ENCODE results near the gene CPXCR1. TPM values are rescaled to one million over a fixed set of nuclear protein-coding genes. Genes with fewer than 3 reads are reported as not detected.
"Not testable (repeated sequence)": the region's sequence is repeated elsewhere in the genome, so short reads cannot be mapped to it uniquely, and the experiment has no call there.

Gene CPXCR1
- 0.08 TPM in 1 of 3 replicates, not detected in the others for polyA plus RNA-seq
- not detected for polyA plus RNA-seq (2011; ENCODE audit: low read depth)
- polyA plus RNA-seq (2011; cell fraction: cytosol; rRNA removed), result 0.05 TPM in 1 of 2 replicates, not detected in the other
- polyA plus RNA-seq (2011; cell fraction: nucleus; rRNA removed), result not detected in 2 replicates
- polyA plus RNA-seq (2012; ENCODE audit: low replicate concordance), result not detected in 2 replicates
- polyA minus RNA-seq, result not detected in 3 replicates
- polyA minus RNA-seq (2011; cell fraction: cytosol; rRNA and poly(A)+ RNA removed), result not detected
- polyA minus RNA-seq (2011; cell fraction: nucleus; rRNA and poly(A)+ RNA removed), result not detected in 2 replicates

DNA sequence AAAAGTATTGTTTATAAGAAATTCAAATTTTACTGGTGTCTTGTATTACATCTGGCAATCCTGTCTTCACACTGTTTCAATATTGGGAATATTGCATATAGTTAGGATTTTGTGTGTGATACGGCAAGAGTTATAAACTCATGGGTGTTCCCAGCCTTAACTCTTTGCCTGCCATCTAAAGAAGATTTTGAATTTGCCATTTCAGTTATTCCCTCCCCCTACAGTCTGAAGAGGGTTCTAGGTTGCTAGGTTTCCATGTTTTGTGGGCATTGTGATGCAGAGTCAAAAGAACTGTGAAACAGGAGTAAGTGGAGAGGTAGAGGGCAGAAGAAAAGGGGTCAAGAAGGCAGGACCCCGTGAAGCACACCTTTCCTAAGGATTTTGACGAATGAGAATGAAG, at the start of gene CPXCR1:
TSS of gene CPXCR1 (plus strand) at position 301 of the 400 bp plus-strand sequence. CDS start 6,190 bp downstream, outside the sequence.
- H3K27me3 ChIP-seq (ENCODE audit: control insufficient read depth, extremely low read depth, insufficient read depth, low read length), result no peaks in the 10 kb centered on the region
- no peaks in the 10 kb centered on the region for H3K9me3 ChIP-seq (ENCODE audit: control insufficient read depth, low read depth, low read length)
- no peak within 1 kb of the TSS for H2AFZ ChIP-seq (ENCODE audit: control insufficient read depth, low read length)
- no peak within 1 kb of the TSS for H3K27ac ChIP-seq (ENCODE audit: control insufficient read depth, insufficient read depth, low read length)
- dilution Hi-C loops (cut with MboI; ENCODE audit: extremely low pct_ligation_motif_present, low sequenced_read_pairs), result no loop called here
- no peak within 1 kb of the TSS for H3K4me3 ChIP-seq (ENCODE audit: control insufficient read depth in 2 of 3, extremely low read depth in 1 of 3, insufficient read depth in 2 of 3, low read depth in 1 of 3, low read length in 3 of 3)
- no peaks in the 10 kb centered on the region for H3K4me1 ChIP-seq (ENCODE audit: control insufficient read depth, extremely low read depth, insufficient read depth, low read length)
- FAIRE-seq, result no peak
- H3K79me2 ChIP-seq (ENCODE audit: control insufficient read depth, insufficient read depth, low read length), result no peaks in the 10 kb centered on the region
- H3K4me2 ChIP-seq (ENCODE audit: control insufficient read depth, extremely low read depth, insufficient read depth, low read depth, low read length), result no peak within 1 kb of the TSS
- TF ChIP-seq CTCF (optimal IDR thresholded peaks at IDR 0.05 in 1 of 3, IDR thresholded peaks at IDR 0.05 in 1 of 3, conservative IDR thresholded peaks at IDR 0.05 in 1 of 3; ENCODE audit: extremely low read depth in 1 of 3, insufficient read depth in 2 of 3, low read length in 3 of 3) (no peak), EZH2 (IDR thresholded peaks at IDR 0.05; ENCODE audit: low read length) (no peak)
- no peaks in the 10 kb centered on the region for H3K9me1 ChIP-seq (ENCODE audit: control insufficient read depth, extremely low read depth, insufficient read depth, low read length)
- H3K9ac ChIP-seq (ENCODE audit: control insufficient read depth, extremely low read depth, insufficient read depth, low read length), result no peak within 1 kb of the TSS
- no peaks in the 10 kb centered on the region for H3K36me3 ChIP-seq (ENCODE audit: control insufficient read depth in 2 of 2, extremely low read depth in 1 of 2, insufficient read depth in 2 of 2, low read length in 2 of 2)
- no peaks in the 10 kb centered on the region for H4K20me1 ChIP-seq (ENCODE audit: control insufficient read depth, extremely low read depth, insufficient read depth, low read length)
- no peak for DNase-seq (ENCODE audit: low read depth, low spot score)

DNA sequence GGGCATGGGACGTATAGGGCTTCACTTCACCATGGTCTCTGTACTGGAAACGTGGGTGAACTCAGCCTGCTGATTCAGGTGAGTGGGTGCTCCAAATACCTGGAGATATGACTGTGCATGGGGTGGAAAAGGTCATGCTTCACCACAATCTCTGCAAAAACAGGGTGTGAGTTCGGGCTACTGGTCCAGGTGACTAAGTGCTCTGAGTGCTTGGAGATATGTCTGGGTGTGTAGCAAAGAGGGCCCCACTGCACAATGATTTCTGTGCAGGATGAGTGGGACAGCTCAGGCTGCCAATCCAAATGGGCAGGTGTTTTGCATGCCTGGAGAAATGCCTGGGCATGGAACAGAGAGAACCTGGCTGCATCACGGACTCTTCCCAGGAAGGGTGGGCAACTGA, 11.2 kb upstream of the CPXCR1 start:
- Histone ChIP-seq H3K9me3 (ENCODE audit: control insufficient read depth, low read depth, low read length) (no peaks in the 10 kb centered on the region), H4K20me1 (ENCODE audit: control insufficient read depth, extremely low read depth, insufficient read depth, low read length) (no peaks in the 10 kb centered on the region), H2AFZ (ENCODE audit: control insufficient read depth, low read length) (no peak overlapping the region), H3K36me3 (ENCODE audit: control insufficient read depth in 2 of 2, extremely low read depth in 1 of 2, insufficient read depth in 2 of 2, low read length in 2 of 2) (no peaks in the 10 kb centered on the region), H3K27ac (ENCODE audit: control insufficient read depth, insufficient read depth, low read length) (no peak overlapping the region), H3K9me1 (ENCODE audit: control insufficient read depth, extremely low read depth, insufficient read depth, low read length) (no peaks in the 10 kb centered on the region), H3K4me2 (ENCODE audit: control insufficient read depth, extremely low read depth, insufficient read depth, low read depth, low read length) (no peak overlapping the region), H3K4me3 (ENCODE audit: control insufficient read depth in 2 of 3, extremely low read depth in 1 of 3, insufficient read depth in 2 of 3, low read depth in 1 of 3, low read length in 3 of 3) (no peak overlapping the region), H3K4me1 (ENCODE audit: control insufficient read depth, extremely low read depth, insufficient read depth, low read length) (no peaks in the 10 kb centered on the region), H3K27me3 (ENCODE audit: control insufficient read depth, extremely low read depth, insufficient read depth, low read length) (no peaks in the 10 kb centered on the region), H3K79me2 (ENCODE audit: control insufficient read depth, insufficient read depth, low read length) (no peaks in the 10 kb centered on the region), H3K9ac (ENCODE audit: control insufficient read depth, extremely low read depth, insufficient read depth, low read length) (no peak overlapping the region)
- FAIRE-seq, result no peak
- DNase-seq (ENCODE audit: low read depth, low spot score), result no peak
- dilution Hi-C loops (cut with MboI; ENCODE audit: extremely low pct_ligation_motif_present, low sequenced_read_pairs), result no loop called here
- TF ChIP-seq EZH2 (IDR thresholded peaks at IDR 0.05; ENCODE audit: low read length) (no peak), CTCF (optimal IDR thresholded peaks at IDR 0.05 in 1 of 3, IDR thresholded peaks at IDR 0.05 in 1 of 3, conservative IDR thresholded peaks at IDR 0.05 in 1 of 3; ENCODE audit: extremely low read depth in 1 of 3, insufficient read depth in 2 of 3, low read length in 3 of 3) (no peak)

DNA sequence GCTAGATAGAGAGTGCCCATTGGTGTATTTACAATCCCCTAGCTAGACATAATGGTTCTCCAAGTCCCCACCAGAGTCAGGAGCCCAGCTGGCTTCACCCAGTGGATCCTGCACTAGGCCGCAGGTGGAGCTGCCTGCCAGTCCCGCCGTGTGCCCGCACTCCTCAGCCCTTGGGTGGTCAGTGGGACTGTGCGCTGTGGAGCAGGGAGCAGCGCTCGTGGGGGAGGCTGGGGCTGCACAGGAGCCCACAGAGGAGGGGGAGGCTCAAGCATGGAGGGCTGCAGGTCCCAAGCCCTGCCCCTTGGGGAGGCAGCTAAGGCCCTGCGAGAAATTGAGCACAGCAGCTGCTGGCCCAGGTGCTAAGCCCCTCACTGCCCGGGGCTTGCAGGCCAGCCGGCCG, 810 bp upstream of the CPXCR1 start:
- H2AFZ ChIP-seq (ENCODE audit: control insufficient read depth, low read length); dilution Hi-C loops (cut with MboI; ENCODE audit: extremely low pct_ligation_motif_present, low sequenced_read_pairs); H3K27me3 ChIP-seq (ENCODE audit: control insufficient read depth, extremely low read depth, insufficient read depth, low read length); FAIRE-seq; DNase-seq (ENCODE audit: low read depth, low spot score); H3K9me3 ChIP-seq (ENCODE audit: control insufficient read depth, low read depth, low read length); H3K4me2 ChIP-seq (ENCODE audit: control insufficient read depth, extremely low read depth, insufficient read depth, low read depth, low read length); H4K20me1 ChIP-seq (ENCODE audit: control insufficient read depth, extremely low read depth, insufficient read depth, low read length); H3K27ac ChIP-seq (ENCODE audit: control insufficient read depth, insufficient read depth, low read length); H3K79me2 ChIP-seq (ENCODE audit: control insufficient read depth, insufficient read depth, low read length); H3K36me3 ChIP-seq (ENCODE audit: control insufficient read depth in 2 of 2, extremely low read depth in 1 of 2, insufficient read depth in 2 of 2, low read length in 2 of 2); H3K9ac ChIP-seq (ENCODE audit: control insufficient read depth, extremely low read depth, insufficient read depth, low read length); H3K9me1 ChIP-seq (ENCODE audit: control insufficient read depth, extremely low read depth, insufficient read depth, low read length); H3K4me3 ChIP-seq (ENCODE audit: control insufficient read depth in 2 of 3, extremely low read depth in 1 of 3, insufficient read depth in 2 of 3, low read depth in 1 of 3, low read length in 3 of 3); H3K4me1 ChIP-seq (ENCODE audit: control insufficient read depth, extremely low read depth, insufficient read depth, low read length): not testable (repeated sequence)

DNA sequence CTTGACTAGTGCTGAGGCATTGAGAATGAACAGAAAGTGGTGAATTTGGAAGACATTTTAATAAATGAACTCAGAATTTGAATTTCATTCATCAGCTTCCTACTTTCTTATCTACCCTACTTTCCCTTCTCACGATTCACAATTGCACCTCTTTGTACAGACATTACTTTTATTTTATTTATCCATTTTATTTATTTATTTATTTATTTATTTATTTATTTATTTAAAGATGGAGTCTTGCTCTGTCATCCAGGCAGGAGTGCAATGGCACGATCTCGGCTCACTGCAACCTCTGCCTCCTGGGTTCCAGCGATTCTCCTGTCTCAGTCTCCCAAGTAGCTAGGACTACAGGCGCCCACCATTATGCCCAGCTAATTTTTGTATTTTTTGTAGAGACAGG, 5.3 kb downstream of the CPXCR1 start:
- H3K9ac ChIP-seq (ENCODE audit: control insufficient read depth, extremely low read depth, insufficient read depth, low read length); H3K4me2 ChIP-seq (ENCODE audit: control insufficient read depth, extremely low read depth, insufficient read depth, low read depth, low read length); H3K79me2 ChIP-seq (ENCODE audit: control insufficient read depth, insufficient read depth, low read length); H3K9me3 ChIP-seq (ENCODE audit: control insufficient read depth, low read depth, low read length); H3K36me3 ChIP-seq (ENCODE audit: control insufficient read depth in 2 of 2, extremely low read depth in 1 of 2, insufficient read depth in 2 of 2, low read length in 2 of 2); H3K9me1 ChIP-seq (ENCODE audit: control insufficient read depth, extremely low read depth, insufficient read depth, low read length); H3K27ac ChIP-seq (ENCODE audit: control insufficient read depth, insufficient read depth, low read length); H3K4me3 ChIP-seq (ENCODE audit: control insufficient read depth in 2 of 3, extremely low read depth in 1 of 3, insufficient read depth in 2 of 3, low read depth in 1 of 3, low read length in 3 of 3); H3K4me1 ChIP-seq (ENCODE audit: control insufficient read depth, extremely low read depth, insufficient read depth, low read length); dilution Hi-C loops (cut with MboI; ENCODE audit: extremely low pct_ligation_motif_present, low sequenced_read_pairs); H2AFZ ChIP-seq (ENCODE audit: control insufficient read depth, low read length); H4K20me1 ChIP-seq (ENCODE audit: control insufficient read depth, extremely low read depth, insufficient read depth, low read length); FAIRE-seq; DNase-seq (ENCODE audit: low read depth, low spot score); H3K27me3 ChIP-seq (ENCODE audit: control insufficient read depth, extremely low read depth, insufficient read depth, low read length): not testable (repeated sequence)
